NCI-H146 treated with DMSO at 0.1 percent for 48 hours (cell line): ENCODE measurements around the gene EFHB.
"Not testable (repeated sequence)": the region's sequence is repeated elsewhere in the genome, so short reads cannot be mapped to it uniquely, and the experiment has no call there.

Source experiments
- DNase-seq: peaks from one replicate; lab custom pipeline; 2025; ENCODE audit not compliant: unreplicated experiment; lab: John Stamatoyannopoulos, UW

EFHB gene

GRCh38 chr3:19934098-19934566, at the start of gene EFHB:
Gene EFHB (minus strand): TSS chr3:19934217. CDS start chr3:19934018, 199 bp downstream.
- DNase-seq, result peak; percentile 70

GRCh38 chr3:19972054-19972453, 38.0 kb upstream of the EFHB start:
- DNase-seq, result no peak

- DNase-seq, result no peak
Measured at GRCh38 chr3:19970327-19970726, 36.3 kb upstream of the EFHB start.

- DNase-seq, result no peak
Measured at GRCh38 chr3:19967812-19968211, 33.8 kb upstream of the EFHB start.

- no peak for DNase-seq
Measured at GRCh38 chr3:19967208-19967607, 33.2 kb upstream of the EFHB start.

- DNase-seq, result no peak
Measured at GRCh38 chr3:19961960-19962359, 27.9 kb upstream of the EFHB start.

- no peak for DNase-seq
Measured at GRCh38 chr3:19960696-19961095, 26.7 kb upstream of the EFHB start.

- no peak for DNase-seq
Measured at GRCh38 chr3:19959505-19959904, 25.5 kb upstream of the EFHB start.

GRCh38 chr3:19957354-19957753, 23.3 kb upstream of the EFHB start:
- not testable (repeated sequence) for DNase-seq

GRCh38 chr3:19954676-19955075, 20.7 kb upstream of the EFHB start:
- DNase-seq, result no peak

GRCh38 chr3:19950316-19950715, 16.3 kb upstream of the EFHB start:
- DNase-seq, result no peak

GRCh38 chr3:19948226-19948591, 14.2 kb upstream of the EFHB start:
- no peak for DNase-seq

- peak; percentile 45 for DNase-seq
Measured at GRCh38 chr3:19947549-19948225, 13.7 kb upstream of the EFHB start.

GRCh38 chr3:19946832-19947548, 13.0 kb upstream of the EFHB start, which contains the start of gene RAB5A:
Gene RAB5A (plus strand): TSS chr3:19947097. CDS start chr3:19950899, 3,802 bp downstream.
- peak; percentile 88 for DNase-seq

GRCh38 chr3:19945969-19946831, 12.2 kb upstream of the EFHB start:
- DNase-seq, result no peak

GRCh38 chr3:19945534-19945933, 11.5 kb upstream of the EFHB start:
- no peak for DNase-seq

- DNase-seq, result no peak
Measured at GRCh38 chr3:19940643-19941042, 6.6 kb upstream of the EFHB start.

- DNase-seq, result no peak
Measured at GRCh38 chr3:19938295-19938627, 4.2 kb upstream of the EFHB start.

- no peak for DNase-seq
Measured at GRCh38 chr3:19937459-19938294, 3.7 kb upstream of the EFHB start.

- DNase-seq, result no peak
Measured at GRCh38 chr3:19932422-19932821, 1.6 kb downstream of the EFHB start.

- DNase-seq, result no peak
Measured at GRCh38 chr3:19931767-19932188, 2.2 kb downstream of the EFHB start.
